IMR-90 (cell line): ENCODE measurements around the gene CCNG1. TPM values are rescaled to one million over a fixed set of nuclear protein-coding genes. Genes with fewer than 3 reads are reported as not detected.

Source experiments
- ATAC-seq: fragments of 200-7000 bp; cut with Tn5 transposase; 2 replicates; pipeline ENCODE4 v1.9.1; 2020; ENCODE audit warnings: low read depth, mild to moderate bottlenecking, moderate library complexity
- BruUV-seq: library from RNA; stranded (reverse); fragments of 400-500 nt; replicated peaks from 2 replicates; lab custom pipeline; 2021; lab: Mats Ljungman, UMichigan
- CTCF ChIA-PET: fragments of 300-600 bp; formaldehyde crosslinking; extraction: SDS; loops from one replicate; lab custom pipeline; 2021; ENCODE audit warnings: antibody characterized with exemption; lab: Yijun Ruan, JAX
- POLR2A ChIA-PET: fragments of 300-600 bp; sonication (Branson Sonifier 250); formaldehyde crosslinking; loops from one replicate; lab custom pipeline; 2022; ENCODE audit warnings: antibody characterized with exemption; ENCODE audit not compliant: unreplicated experiment; lab: Charles Lee
- DNase-seq: peaks from one replicate; pipeline ENCODE4 v3.0.0; 2013
- H2AFZ ChIP-seq: replicated peaks from 2 replicates; pipeline ENCODE3; 2013; ENCODE audit warnings: low read length, mild to moderate bottlenecking; ENCODE audit not compliant: poor library complexity
- H2AK5ac ChIP-seq: 2 replicates; pipeline ENCODE4 v1.6.1; 2013; ENCODE audit warnings: low read depth, low read length, inconsistent platforms
- H2AK9ac ChIP-seq: replicated peaks from 2 replicates; pipeline ENCODE3; 2013; ENCODE audit warnings: mild to moderate bottlenecking, low read depth, low read length, moderate library complexity; ENCODE audit not compliant: poor library complexity
- H2BK120ac ChIP-seq: 2 replicates; pipeline ENCODE4 v1.6.1; 2013; ENCODE audit warnings: low read depth, low read length, inconsistent platforms
- H2BK15ac ChIP-seq: 3 replicates; pipeline ENCODE4 v1.6.1; 2013; ENCODE audit warnings: low read depth, low read length, inconsistent platforms
- H2BK20ac ChIP-seq: 2 replicates; pipeline ENCODE4 v1.6.1; 2013; ENCODE audit warnings: low read depth, mild to moderate bottlenecking, inconsistent platforms, low read length, moderate library complexity
- H2BK5ac ChIP-seq: 2 replicates; pipeline ENCODE4 v1.6.1; 2013; ENCODE audit warnings: mild to moderate bottlenecking, low read depth, low read length, inconsistent platforms; ENCODE audit not compliant: poor library complexity, severe bottlenecking
- H3K14ac ChIP-seq: replicated peaks from 2 replicates; pipeline ENCODE4 v1.6.1; 2013; ENCODE audit warnings: low read depth, low read length, inconsistent platforms
- H3K18ac ChIP-seq: 2 replicates; pipeline ENCODE4 v1.6.1; 2013; ENCODE audit warnings: low read depth, low read length, control low read depth
- H3K23ac ChIP-seq: 2 replicates; pipeline ENCODE4 v1.6.1; 2013; ENCODE audit warnings: low read depth, low read length, inconsistent platforms
- H3K27ac ChIP-seq: 2 replicates; pipeline ENCODE4 v1.5.1; 2013; ENCODE audit warnings: mild to moderate bottlenecking, control low read depth, low read length; ENCODE audit not compliant: insufficient read depth
- H3K27me3 ChIP-seq: 2 replicates; pipeline ENCODE4 v1.6.1; 2013; ENCODE audit warnings: low read length; ENCODE audit not compliant: control insufficient read depth, insufficient read depth
- H3K36me3 ChIP-seq: 2 replicates; pipeline ENCODE4 v1.6.1; 2013; ENCODE audit warnings: low read length, mixed read lengths; ENCODE audit not compliant: control insufficient read depth, insufficient read depth
- H3K4ac ChIP-seq: 2 replicates; pipeline ENCODE4 v1.6.1; 2013; ENCODE audit warnings: low read depth, low read length, inconsistent platforms
- H3K4me1 ChIP-seq: 2 replicates; pipeline ENCODE4 v1.6.1; 2013; ENCODE audit warnings: low read length, mixed read lengths; ENCODE audit not compliant: control insufficient read depth, insufficient read depth
- H3K4me2 ChIP-seq: 2 replicates; pipeline ENCODE4 v1.6.1; 2013; ENCODE audit warnings: low read depth, mild to moderate bottlenecking, control low read depth, low read length, moderate library complexity
- H3K4me3 ChIP-seq: 2 replicates; pipeline ENCODE4 v1.5.1; 2013; ENCODE audit warnings: low read depth, mild to moderate bottlenecking, control low read depth, low read length, moderate library complexity; ENCODE audit not compliant: insufficient read depth
- H3K56ac ChIP-seq: 2 replicates; pipeline ENCODE4 v1.6.1; 2013; ENCODE audit warnings: low read length, inconsistent platforms; ENCODE audit not compliant: insufficient read depth; ENCODE audit errors: extremely low read depth
- H3K79me1 ChIP-seq, 2 experiments: 2 replicates each; pipeline ENCODE4 v1.6.1; 2013; ENCODE audit warnings: low read length in 2 of 2, inconsistent platforms in 1 of 2, low read depth in 1 of 2
- H3K9ac ChIP-seq: 2 replicates; pipeline ENCODE4 v1.6.1; 2013; ENCODE audit warnings: low read depth, low read length, control low read depth
- H3K9me1 ChIP-seq: 2 replicates; pipeline ENCODE4 v1.6.1; 2013; ENCODE audit warnings: low read length, inconsistent platforms; ENCODE audit not compliant: insufficient read depth
- H3K9me3 ChIP-seq: 2 replicates; pipeline ENCODE4 v1.6.1; 2013; ENCODE audit warnings: low read length; ENCODE audit not compliant: control insufficient read depth, insufficient read depth
- H4K20me1 ChIP-seq: 2 replicates; pipeline ENCODE4 v1.6.1; 2013; ENCODE audit warnings: low read length, inconsistent platforms; ENCODE audit not compliant: insufficient read depth
- H4K5ac ChIP-seq: 2 replicates; pipeline ENCODE4 v1.6.1; 2013; ENCODE audit warnings: mild to moderate bottlenecking, low read depth, low read length, control low read depth
- H4K8ac ChIP-seq, 2 experiments: 2 replicates each; pipeline ENCODE4 v1.6.1; 2013; ENCODE audit warnings: low read depth in 2 of 2, low read length in 2 of 2, control low read depth in 1 of 2, inconsistent platforms in 1 of 2
- H4K91ac ChIP-seq: 2 replicates; pipeline ENCODE4 v1.6.1; 2013; ENCODE audit warnings: low read depth, low read length, inconsistent platforms; ENCODE audit not compliant: insufficient read depth
- BHLHE40 ChIP-seq: fragments of 150-350 bp; IDR thresholded peaks from 2 replicates; pipeline ENCODE4 v1.6.1; 2016; ENCODE audit warnings: mild to moderate bottlenecking, low read depth, low read length
- CEBPB ChIP-seq: IDR thresholded peaks from 2 replicates; pipeline ENCODE4 v1.6.1; 2012; ENCODE audit warnings: low read depth, low read length, improper control_type of control experiment
- CHD1 ChIP-seq: IDR thresholded peaks from 2 replicates; pipeline ENCODE4 v1.6.1; 2012; ENCODE audit warnings: low read depth, low read length, improper control_type of control experiment
- ELK1 ChIP-seq: fragments of 150-350 bp; IDR thresholded peaks from 2 replicates; pipeline ENCODE4 v1.6.1; 2016; ENCODE audit warnings: low read depth, mild to moderate bottlenecking, low read length, moderate library complexity, borderline replicate concordance
- FOS ChIP-seq: fragments of 150-350 bp; IDR thresholded peaks from 2 replicates; pipeline ENCODE4 v1.6.1; 2016; ENCODE audit warnings: low read depth, low read length
- MAFK ChIP-seq: IDR thresholded peaks from 2 replicates; pipeline ENCODE4 v1.6.1; 2012; ENCODE audit warnings: low read depth, low read length, improper control_type of control experiment
- MAZ ChIP-seq: IDR thresholded peaks from 2 replicates; pipeline ENCODE4 v1.6.1; 2012; ENCODE audit warnings: low read depth, mild to moderate bottlenecking, low read length, improper control_type of control experiment, moderate library complexity, borderline replicate concordance
- MXI1 ChIP-seq: IDR thresholded peaks from 2 replicates; pipeline ENCODE4 v1.6.1; 2012; ENCODE audit warnings: low read depth, mild to moderate bottlenecking, low read length, moderate library complexity, borderline replicate concordance
- NFE2L2 ChIP-seq: fragments of 150-350 bp; IDR thresholded peaks from 2 replicates; pipeline ENCODE4 v1.6.1; 2016; ENCODE audit warnings: low read depth, mild to moderate bottlenecking, low read length
- POLR2A ChIP-seq: IDR thresholded peaks from 2 replicates; pipeline ENCODE4 v1.6.1; 2012; ENCODE audit warnings: mild to moderate bottlenecking, low read depth, low read length
- RAD21 ChIP-seq: IDR thresholded peaks from 2 replicates; pipeline ENCODE4 v1.6.1; 2012; ENCODE audit warnings: low read length, improper control_type of control experiment
- RCOR1 ChIP-seq: IDR thresholded peaks from 2 replicates; pipeline ENCODE4 v1.6.1; 2012; ENCODE audit warnings: mild to moderate bottlenecking, low read length, improper control_type of control experiment; ENCODE audit not compliant: insufficient replicate concordance
- RFX5 ChIP-seq: IDR thresholded peaks from 2 replicates; pipeline ENCODE4 v1.8.0; 2012; ENCODE audit warnings: low read depth, mild to moderate bottlenecking, low read length, moderate library complexity
- SMC3 ChIP-seq: fragments of 150-350 bp; IDR thresholded peaks from 2 replicates; pipeline ENCODE4 v1.6.1; 2016; ENCODE audit warnings: low read depth, mild to moderate bottlenecking, antibody characterized with exemption, low read length, moderate library complexity
- USF2 ChIP-seq: fragments of 150-350 bp; IDR thresholded peaks from 2 replicates; pipeline ENCODE4 v1.6.1; 2017; ENCODE audit warnings: mild to moderate bottlenecking, antibody characterized with exemption, low read length, low read depth
- WGBS, 2 experiments: methylation state at CpG; one replicate each; pipeline versions ENCODE4 v1.1.5 to v1.1.7; 2013; ENCODE audit warnings: missing lambda C conversion rate in 2 of 2; ENCODE audit not compliant: insufficient read length in 1 of 2; ENCODE audit errors: extremely low coverage in 2 of 2; 5-methylcytosine and 5-hydroxymethylcytosine counted together
- dilution Hi-C: fragments of 300-500 bp; cut with HindIII; formaldehyde crosslinking; loops from one replicate; pipeline ENCODE4 v1.14.3; 2018; ENCODE audit warnings: low sequenced_read_pairs; ENCODE audit not compliant: unreplicated experiment
- in situ Hi-C: fragments of 300-500 bp; cut with MboI; formaldehyde crosslinking; loops from 3 replicates; pipeline ENCODE4 v1.14.3; 2019; ENCODE audit warnings: low sequenced_read_pairs, inconsistent platforms, mixed read lengths
- intact Hi-C: fragments of 100-400 bp; cut with micrococcal nuclease; formaldehyde crosslinking; loops from 2 replicates; pipeline ENCODE4 v1.10.0; 2022
- polyA plus RNA-seq, 3 experiments: library from polyadenylated mRNA; depleted of rRNA; stranded (reverse); fragments of >200 nt; gene quantifications; 2 replicates each; pipeline ENCODE4 v1.2.3, GENCODE V29; 2012; ENCODE audit warnings: low replicate concordance in 1 of 3
- total RNA-seq: library from RNA; depleted of rRNA; stranded (reverse); fragments of >200 nt; gene quantifications from 2 replicates; pipeline ENCODE4 v1.2.3, GENCODE V29; 2012
- TF ChIP-seq, protein P1 (sequence below): conservative IDR thresholded peaks from 2 replicates; pipeline ENCODE4 v1.5.1; 2012; ENCODE audit warnings: mild to moderate bottlenecking, low read depth, low read length, improper control_type of control experiment

Gene CCNG1
- total and polyA plus RNA-seq, 2 of the 4 experiments (the other 2 are of a cell fraction): 72.0 to 382 TPM

DNA sequence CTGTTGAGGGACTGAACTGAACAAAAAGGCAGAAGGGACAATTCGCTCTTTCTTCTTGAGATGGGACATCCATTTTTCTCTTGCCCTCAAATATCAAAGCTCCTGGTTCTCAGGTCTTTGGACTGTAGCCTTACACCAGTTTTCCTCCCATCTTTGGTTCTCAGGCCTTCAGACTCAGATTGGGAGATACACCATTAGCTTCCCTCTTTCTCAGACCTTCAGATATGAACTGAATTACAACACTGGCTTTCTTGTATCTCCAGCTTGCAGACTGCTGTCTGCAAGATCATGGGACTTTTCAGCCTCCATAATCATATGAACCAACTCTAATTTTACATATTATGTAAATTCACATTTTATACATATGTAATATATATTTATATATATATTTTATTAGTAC is 12.6 kb upstream of the CCNG1 start:
- H3K18ac ChIP-seq: no peak overlapping the region
- in situ Hi-C loops (no loop called here), dilution Hi-C loops (no loop called here), intact Hi-C loops (no loop called here)
- ChIA-PET CTCF (interaction anchor here (1.3 kb wide), 1 partner anchor 11 kb away, joined by 4 read pairs; no protein-coding TSS in a partner anchor), POLR2A (no interaction called here)
- H4K5ac ChIP-seq: no peak overlapping the region
- no peak for DNase-seq
- ATAC-seq: no peak
- no peak overlapping the region for H4K8ac ChIP-seq
- no peak overlapping the region for H2BK5ac ChIP-seq
- H3K36me3 ChIP-seq: no peaks in the 10 kb centered on the region
- no peak overlapping the region for H2AK5ac ChIP-seq
- no peak overlapping the region for H4K91ac ChIP-seq
- no peak overlapping the region for H2AFZ ChIP-seq
- H3K9ac ChIP-seq: no peak overlapping the region
- H2AK9ac ChIP-seq: no peak overlapping the region
- H3K23ac ChIP-seq: no peak overlapping the region
- H3K27me3 ChIP-seq: no peaks in the 10 kb centered on the region
- H3K9me3 ChIP-seq: no peaks in the 10 kb centered on the region
- H3K4me1 ChIP-seq: no peaks in the 10 kb centered on the region
- H3K4me2 ChIP-seq: no peak overlapping the region
- no peak overlapping the region for H3K27ac ChIP-seq
- no peak overlapping the region for H2BK15ac ChIP-seq
- no peak overlapping the region for H3K4ac ChIP-seq
- no CpG with 5 or more reads among the region's 1 CpG for WGBS, 2 experiments
- TF ChIP-seq FOS (no peak), NFE2L2 (no peak), RFX5 (no peak), USF2 (no peak), MAZ (no peak), ELK1 (no peak), MAFK (no peak), POLR2A (no peak), BHLHE40 (no peak), RCOR1 (no peak), MXI1 (no peak), CHD1 (no peak), RAD21 (no peak), CEBPB (no peak), SMC3 (no peak)
- TF ChIP-seq, protein P1, sequence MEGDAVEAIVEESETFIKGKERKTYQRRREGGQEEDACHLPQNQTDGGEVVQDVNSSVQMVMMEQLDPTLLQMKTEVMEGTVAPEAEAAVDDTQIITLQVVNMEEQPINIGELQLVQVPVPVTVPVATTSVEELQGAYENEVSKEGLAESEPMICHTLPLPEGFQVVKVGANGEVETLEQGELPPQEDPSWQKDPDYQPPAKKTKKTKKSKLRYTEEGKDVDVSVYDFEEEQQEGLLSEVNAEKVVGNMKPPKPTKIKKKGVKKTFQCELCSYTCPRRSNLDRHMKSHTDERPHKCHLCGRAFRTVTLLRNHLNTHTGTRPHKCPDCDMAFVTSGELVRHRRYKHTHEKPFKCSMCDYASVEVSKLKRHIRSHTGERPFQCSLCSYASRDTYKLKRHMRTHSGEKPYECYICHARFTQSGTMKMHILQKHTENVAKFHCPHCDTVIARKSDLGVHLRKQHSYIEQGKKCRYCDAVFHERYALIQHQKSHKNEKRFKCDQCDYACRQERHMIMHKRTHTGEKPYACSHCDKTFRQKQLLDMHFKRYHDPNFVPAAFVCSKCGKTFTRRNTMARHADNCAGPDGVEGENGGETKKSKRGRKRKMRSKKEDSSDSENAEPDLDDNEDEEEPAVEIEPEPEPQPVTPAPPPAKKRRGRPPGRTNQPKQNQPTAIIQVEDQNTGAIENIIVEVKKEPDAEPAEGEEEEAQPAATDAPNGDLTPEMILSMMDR: no peak
- H2BK120ac ChIP-seq: no peak overlapping the region
- no peak overlapping the region for H3K14ac ChIP-seq
- H2BK20ac ChIP-seq: no peak overlapping the region
- no peak overlapping the region for H3K56ac ChIP-seq
- no peaks in the 10 kb centered on the region for H3K79me1 ChIP-seq
- H4K20me1 ChIP-seq: no peaks in the 10 kb centered on the region
- H3K4me3 ChIP-seq: no peak overlapping the region
- no TSS peak for BruUV-seq
- no peaks in the 10 kb centered on the region for H3K9me1 ChIP-seq
